Mesothelial cell of epicardium (in vitro differentiated cells): ENCODE results near the gene PAGE4. TPM values are rescaled to one million over a fixed set of nuclear protein-coding genes. Genes with fewer than 3 reads are reported as not detected.

Experiments
- DNase-seq, 2 experiments: peaks; one replicate each; pipeline ENCODE4 v3.0.0; 2021; ENCODE audit warnings: low spot score in 2 of 2; ENCODE audit not compliant: unreplicated experiment in 2 of 2
- H3K27ac Mint-ChIP-seq: 2 replicates; pipeline ENCODE4 v1.8.0; 2021; ENCODE audit warnings: mixed read lengths
- H3K27me3 Mint-ChIP-seq: 2 replicates; pipeline ENCODE4 v1.8.0; 2021; ENCODE audit warnings: low read depth, mixed read lengths
- H3K36me3 Mint-ChIP-seq: 2 replicates; pipeline ENCODE4 v1.8.0; 2021; ENCODE audit warnings: mixed read lengths
- H3K4me1 Mint-ChIP-seq: 2 replicates; pipeline ENCODE4 v1.8.0; 2021; ENCODE audit warnings: mixed read lengths
- H3K4me3 Mint-ChIP-seq: 2 replicates; pipeline ENCODE4 v1.8.0; 2021; ENCODE audit warnings: mild to moderate bottlenecking, moderate library complexity, mixed read lengths
- H3K9me3 Mint-ChIP-seq: 2 replicates; pipeline ENCODE4 v1.8.0; 2021; ENCODE audit warnings: mixed read lengths
- CTCF ChIP-seq: fragments of 200-600 bp; sonication (generic); IDR thresholded peaks from one replicate; pipeline ENCODE4 v1.5.0; 2021; ENCODE audit warnings: antibody characterized with exemption; ENCODE audit not compliant: unreplicated experiment
- total RNA-seq: library from RNA; stranded (reverse); gene quantifications from 3 replicates; pipeline ENCODE4 v1.2.1, GENCODE V29; 2021

Gene PAGE4
- total RNA-seq, 1 donor from 2014 or later: 0.67 TPM

GRCh38 chrX:49850028-49850427 is 20.9 kb downstream of the PAGE4 start:
- TF ChIP-seq CTCF: no peak
- no peak for DNase-seq
- H3K36me3 Mint-ChIP-seq: no peaks in the 10 kb centered on the region
- no peak overlapping the region for H3K4me3 Mint-ChIP-seq
- no peak overlapping the region for H3K27ac Mint-ChIP-seq
- peaks cover 53% of the 10 kb centered on the region for H3K9me3 Mint-ChIP-seq
- peaks cover 13% of the 10 kb centered on the region for H3K4me1 Mint-ChIP-seq
- H3K27me3 Mint-ChIP-seq: no peaks in the 10 kb centered on the region

GRCh38 chrX:49853661-49854060 is 24.6 kb downstream of the PAGE4 start:
- TF ChIP-seq CTCF: no peak
- H3K27me3 Mint-ChIP-seq: no peaks in the 10 kb centered on the region
- H3K9me3 Mint-ChIP-seq: peaks cover 38% of the 10 kb centered on the region
- DNase-seq: no peak
- no peak overlapping the region for H3K4me3 Mint-ChIP-seq
- no peaks in the 10 kb centered on the region for H3K36me3 Mint-ChIP-seq
- H3K27ac Mint-ChIP-seq: no peak overlapping the region
- H3K4me1 Mint-ChIP-seq: no peaks in the 10 kb centered on the region

- Mint-ChIP-seq H3K4me1 (no peaks in the 10 kb centered on the region), H3K9me3 (peaks cover 41% of the 10 kb centered on the region), H3K27me3 (no peaks in the 10 kb centered on the region), H3K36me3 (no peaks in the 10 kb centered on the region), H3K4me3 (no peak overlapping the region), H3K27ac (no peak overlapping the region)
- no peak for TF ChIP-seq CTCF
- DNase-seq: no peak
These were observed 27.7 kb downstream of the PAGE4 start for GRCh38 chrX:49856819-49857218.

GRCh38 chrX:49858341-49858740 is 29.2 kb downstream of the PAGE4 start:
- TF ChIP-seq CTCF: no peak
- Mint-ChIP-seq H3K27me3 (no peaks in the 10 kb centered on the region), H3K4me3 (no peak overlapping the region), H3K9me3 (peaks cover 42% of the 10 kb centered on the region), H3K4me1 (no peaks in the 10 kb centered on the region), H3K36me3 (no peaks in the 10 kb centered on the region), H3K27ac (no peak overlapping the region)
- no peak for DNase-seq

GRCh38 chrX:49859491-49859890 is 30.4 kb downstream of the PAGE4 start:
- no peak for TF ChIP-seq CTCF
- no peak overlapping the region for H3K4me3 Mint-ChIP-seq
- no peaks in the 10 kb centered on the region for H3K36me3 Mint-ChIP-seq
- no peak overlapping the region for H3K27ac Mint-ChIP-seq
- no peaks in the 10 kb centered on the region for H3K4me1 Mint-ChIP-seq
- H3K9me3 Mint-ChIP-seq: peaks cover 34% of the 10 kb centered on the region
- H3K27me3 Mint-ChIP-seq: no peaks in the 10 kb centered on the region
- DNase-seq: no peak

GRCh38 chrX:49860867-49861535 is 31.9 kb downstream of the PAGE4 start:
- H3K4me3 Mint-ChIP-seq: no peak overlapping the region
- no peaks in the 10 kb centered on the region for H3K27me3 Mint-ChIP-seq
- H3K36me3 Mint-ChIP-seq: no peaks in the 10 kb centered on the region
- no peak for TF ChIP-seq CTCF
- DNase-seq: no peak
- H3K4me1 Mint-ChIP-seq: no peaks in the 10 kb centered on the region
- H3K27ac Mint-ChIP-seq: no peak overlapping the region
- H3K9me3 Mint-ChIP-seq: peaks cover 37% of the 10 kb centered on the region
